Subcutaneous adipose tissue (tissue), 4 donors: ENCODE data around the gene PLEK2. TPM values are rescaled to one million over a fixed set of nuclear protein-coding genes. Genes with fewer than 3 reads are reported as not detected.

Experiments
- CTCF ChIP-seq: fragments of 450-650 bp; IDR thresholded peaks from one replicate; pipeline ENCODE4 v1.5.1; 2016; ENCODE audit warnings: low read depth, mild to moderate bottlenecking, control low read depth, antibody characterized with exemption, moderate library complexity
- total RNA-seq, 4 donors: library from RNA; depleted of rRNA; stranded (reverse); fragments of >200 nt; gene quantifications; one replicate each; pipeline ENCODE4 v1.1.0, GENCODE V29; 2016

PLEK2 gene
- total RNA-seq, 4 donors from 2014 or later: 0.49 to 4.9 (median 1.8) TPM; not detected in 1

GRCh38 chr14:67385120-67385519 is 26.8 kb downstream of the PLEK2 start:
- TF ChIP-seq CTCF: no peak

DNA sequence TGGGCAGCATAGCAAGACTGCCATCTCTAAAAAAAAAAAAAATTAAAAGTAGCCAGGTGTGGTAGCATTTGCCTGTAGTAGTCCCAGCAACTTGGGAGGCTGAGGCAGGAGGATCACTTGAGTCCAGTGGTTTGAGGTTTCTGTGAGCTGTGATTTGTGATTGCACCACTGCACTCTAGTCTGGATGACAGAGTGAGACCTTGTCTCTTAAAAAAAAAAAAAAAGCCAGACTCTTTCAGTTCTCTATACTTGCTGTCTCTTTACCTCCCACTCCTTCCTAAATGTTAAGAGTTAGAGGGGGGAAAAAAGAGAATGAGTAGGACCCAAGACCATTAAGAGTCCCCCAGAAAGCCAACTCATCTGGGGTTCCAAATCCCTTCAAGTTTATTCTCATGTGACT is 34.0 kb downstream of the PLEK2 start:
- TF ChIP-seq CTCF: no peak

DNA sequence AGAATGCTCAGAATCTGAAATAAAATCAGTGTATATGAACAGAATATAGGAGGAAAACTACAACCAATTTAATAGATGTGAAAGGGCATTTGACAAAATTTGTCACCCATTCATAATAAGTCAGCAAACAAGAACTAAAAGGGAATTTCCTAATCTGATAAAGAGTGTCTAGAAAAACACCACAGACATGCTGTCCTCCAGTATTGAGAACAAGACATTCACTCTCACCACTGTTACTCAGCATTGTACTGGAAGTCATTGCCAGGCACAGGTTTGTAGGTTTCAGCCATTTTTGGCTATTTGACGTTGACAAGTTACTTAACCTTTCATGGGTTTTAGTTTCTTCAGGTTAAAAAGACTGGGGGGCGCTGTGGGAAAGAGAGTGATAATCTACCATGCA is 38.6 kb downstream of the PLEK2 start:
- TF ChIP-seq CTCF: no peak

DNA sequence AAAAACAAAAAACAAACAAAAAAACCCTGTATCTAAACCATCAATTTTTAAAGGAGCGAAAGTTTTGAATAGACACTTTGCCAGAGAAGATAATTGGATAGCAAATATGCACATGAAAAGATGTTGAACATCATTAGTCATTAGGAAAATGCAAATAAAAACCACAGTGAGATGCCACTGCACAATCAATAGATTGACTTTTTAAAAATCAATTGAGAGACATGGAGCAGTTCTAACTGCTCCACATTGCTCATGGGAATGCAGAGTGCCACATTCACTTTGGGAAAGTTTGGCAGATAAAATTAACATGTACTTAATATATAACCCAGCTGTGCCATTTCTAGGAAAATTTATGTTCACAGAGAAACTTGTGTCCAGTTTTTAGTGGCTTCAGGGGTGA is 39.1 kb downstream of the PLEK2 start:
- no peak for TF ChIP-seq CTCF

DNA sequence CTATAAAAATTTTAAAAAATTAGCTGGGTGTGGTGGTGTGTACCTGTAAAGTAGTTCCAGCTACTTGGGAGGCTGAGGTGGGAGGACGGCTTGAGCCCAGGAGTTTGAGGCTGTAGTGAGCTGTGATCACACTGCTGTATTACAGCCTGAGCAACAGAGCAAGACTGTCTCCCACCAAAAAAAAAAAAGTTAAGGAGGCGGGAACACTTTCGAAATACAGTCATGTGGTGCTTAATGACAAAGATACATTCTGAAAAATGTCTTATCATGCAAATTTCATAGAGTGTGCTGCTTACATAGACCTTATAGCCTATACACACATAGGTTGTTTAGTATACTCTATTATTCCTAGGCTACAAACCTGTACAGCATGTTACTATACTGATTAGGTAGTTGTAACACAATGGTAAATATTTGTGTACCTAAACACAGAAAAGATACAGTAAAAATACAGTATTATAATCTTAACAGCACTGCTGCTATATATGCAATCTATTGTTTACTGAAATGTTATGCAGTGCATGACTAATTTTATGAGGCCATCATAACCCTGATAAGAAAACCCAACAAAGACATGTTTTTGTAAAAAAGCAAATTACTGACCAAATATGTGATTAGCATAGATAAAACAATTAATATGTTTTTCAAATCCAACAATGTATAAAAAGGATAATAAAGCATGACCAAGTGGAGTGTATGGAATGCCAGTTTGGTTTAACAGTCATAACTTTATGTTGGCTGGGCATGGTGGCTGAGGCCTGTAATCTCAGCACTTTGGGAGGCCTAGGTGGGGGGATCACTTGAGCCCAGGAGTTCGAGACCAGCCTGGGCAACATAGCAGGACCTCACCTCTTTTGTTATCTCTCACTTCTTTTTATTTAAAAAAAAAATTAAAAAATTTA is 40.5 kb downstream of the PLEK2 start:
- TF ChIP-seq CTCF: no peak

- TF ChIP-seq CTCF: no peak
These were observed 41.1 kb downstream of the PLEK2 start for GRCh38 chr14:67370830-67371229.

DNA sequence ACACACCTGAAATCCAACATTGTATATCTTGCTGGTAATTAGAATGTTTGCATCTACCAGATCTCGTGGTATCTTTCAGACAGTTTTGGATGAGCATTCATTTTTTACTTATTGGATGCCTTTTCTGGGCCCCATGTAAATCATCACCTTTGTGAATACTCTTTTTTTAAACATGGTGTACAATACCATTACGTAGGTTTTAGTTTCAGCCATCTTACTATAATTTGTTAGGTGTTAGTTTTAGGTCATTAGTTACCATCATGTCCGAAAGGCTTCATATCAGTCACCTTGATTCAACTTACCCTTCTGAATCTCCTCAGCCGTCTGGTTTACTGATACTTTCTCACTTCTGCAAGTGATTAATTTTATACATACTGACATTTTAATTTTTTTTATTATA is 46.5 kb downstream of the PLEK2 start:
- TF ChIP-seq CTCF: no peak
